Karpas-422 (cell line): ENCODE measurements around the gene TOX2. TPM values are rescaled to one million over a fixed set of nuclear protein-coding genes. Genes with fewer than 3 reads are reported as not detected.

Source experiments
- DNase-seq: peaks from one replicate; pipeline ENCODE4 v3.0.0-alpha.2; 2015
- H2AFZ ChIP-seq: fragments of 200-600 bp; sonication (generic); 2 replicates; pipeline ENCODE4 v1.6.1; 2014; ENCODE audit warnings: antibody characterized with exemption, low read length, mixed read lengths
- H3K27ac ChIP-seq: fragments of 200-600 bp; sonication (generic); 2 replicates; pipeline ENCODE4 v1.5.1; 2014; ENCODE audit warnings: mild to moderate bottlenecking, low read length, moderate library complexity
- H3K27me3 ChIP-seq: fragments of 200-600 bp; sonication (generic); 2 replicates; pipeline ENCODE4 v1.6.1; 2014; ENCODE audit warnings: low read length, mixed read lengths
- H3K36me3 ChIP-seq: fragments of 200-600 bp; sonication (generic); 2 replicates; pipeline ENCODE4 v1.6.1; 2014; ENCODE audit warnings: low read length, mixed read lengths; ENCODE audit not compliant: insufficient read depth
- H3K4me1 ChIP-seq: fragments of 200-600 bp; sonication (generic); 2 replicates; pipeline ENCODE4 v1.6.1; 2014; ENCODE audit warnings: mild to moderate bottlenecking, low read length, mixed read lengths
- H3K4me2 ChIP-seq: fragments of 200-600 bp; sonication (generic); 2 replicates; pipeline ENCODE4 v1.6.1; 2014; ENCODE audit warnings: low read length, low read depth, mild to moderate bottlenecking; ENCODE audit not compliant: poor library complexity, severe bottlenecking
- H3K4me3 ChIP-seq: fragments of 200-600 bp; sonication (generic); 2 replicates; pipeline ENCODE4 v1.5.1; 2014; ENCODE audit warnings: mild to moderate bottlenecking, antibody characterized with exemption, low read length, mixed read lengths
- H3K79me2 ChIP-seq: fragments of 200-600 bp; sonication (generic); 2 replicates; pipeline ENCODE4 v1.6.1; 2014; ENCODE audit warnings: mild to moderate bottlenecking, low read length, mixed read lengths
- H3K9ac ChIP-seq: fragments of 200-600 bp; sonication (generic); 2 replicates; pipeline ENCODE4 v1.6.0; 2014; ENCODE audit warnings: low read length
- H3K9me2 ChIP-seq: fragments of 200-600 bp; sonication (generic), shearing (Covaris generic); replicated peaks from 2 replicates; pipeline ENCODE4 v1.6.0; 2014; ENCODE audit warnings: mild to moderate bottlenecking, low read length, moderate library complexity; ENCODE audit not compliant: insufficient read depth
- H3K9me3 ChIP-seq: fragments of 300-700, 200-600 bp; sonication (generic); 2 replicates; pipeline ENCODE4 v1.6.1; 2014; ENCODE audit warnings: low read length, mixed read lengths
- H4K20me1 ChIP-seq: fragments of 200-600 bp; sonication (generic); 2 replicates; pipeline ENCODE4 v1.6.1; 2014; ENCODE audit warnings: mild to moderate bottlenecking, antibody characterized with exemption, low read length, low read depth; ENCODE audit not compliant: insufficient read depth
- total RNA-seq: library from RNA; depleted of rRNA; stranded (reverse); fragments of >200 nt; shearing (Covaris generic); gene quantifications from 2 replicates; pipeline ENCODE4 v1.2.3, GENCODE V29; 2014; ENCODE audit warnings: low replicate concordance

Gene TOX2
- total RNA-seq, 1 experiment from 2014 or later: 42.9 TPM

DNA sequence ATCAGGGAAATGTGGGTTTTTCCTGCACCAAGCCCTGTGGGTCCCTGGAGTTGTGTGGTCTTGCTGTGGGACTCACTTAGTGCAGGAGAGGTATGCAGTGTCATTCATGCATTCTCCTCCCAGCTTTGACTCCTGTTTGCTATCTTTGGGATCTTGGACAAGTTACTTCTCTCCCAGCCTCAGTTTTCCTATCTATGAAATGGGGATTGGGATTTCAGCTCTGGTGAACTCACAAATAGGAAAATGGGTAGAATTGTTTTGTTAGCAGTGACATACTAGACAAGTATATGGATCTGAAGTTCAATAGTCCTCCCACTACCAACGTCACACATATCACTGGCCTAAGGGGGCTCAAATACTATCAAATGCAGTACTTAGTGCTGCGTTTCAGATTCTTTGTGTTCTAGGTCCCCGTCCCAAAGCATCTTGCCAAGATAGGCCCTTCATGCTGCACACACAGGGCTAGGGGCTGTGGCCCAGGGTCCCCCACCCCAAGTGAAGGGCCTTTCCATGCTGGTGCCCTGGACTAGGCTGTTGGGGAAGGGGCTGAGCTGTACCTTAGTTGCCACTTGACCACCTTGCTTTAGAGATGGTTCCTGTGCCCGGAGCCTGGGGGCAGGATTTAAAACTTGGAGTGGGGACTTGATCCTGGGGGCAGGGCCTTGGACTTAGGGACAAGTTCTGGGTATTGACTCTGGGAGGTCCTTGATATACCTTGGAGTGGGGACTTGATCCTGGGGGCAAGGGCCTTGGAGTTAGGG is 98.0 kb downstream of the TOX2 start:
- Histone ChIP-seq H3K27ac (peak overlapping the region; percentile 70; the same call in 1 of the 2 replicates), H2AFZ (no peak overlapping the region), H3K9me2 (no peaks in the 10 kb centered on the region), H3K4me3 (no peak overlapping the region), H4K20me1 (no peaks in the 10 kb centered on the region), H3K36me3 (peaks cover 45% of the 10 kb centered on the region), H3K9me3 (no peaks in the 10 kb centered on the region), H3K27me3 (no peaks in the 10 kb centered on the region), H3K4me1 (peaks cover 92% of the 10 kb centered on the region), H3K79me2 (peaks cover 93% of the 10 kb centered on the region), H3K4me2 (no peak overlapping the region), H3K9ac (no peak overlapping the region)
- DNase-seq: no peak

DNA sequence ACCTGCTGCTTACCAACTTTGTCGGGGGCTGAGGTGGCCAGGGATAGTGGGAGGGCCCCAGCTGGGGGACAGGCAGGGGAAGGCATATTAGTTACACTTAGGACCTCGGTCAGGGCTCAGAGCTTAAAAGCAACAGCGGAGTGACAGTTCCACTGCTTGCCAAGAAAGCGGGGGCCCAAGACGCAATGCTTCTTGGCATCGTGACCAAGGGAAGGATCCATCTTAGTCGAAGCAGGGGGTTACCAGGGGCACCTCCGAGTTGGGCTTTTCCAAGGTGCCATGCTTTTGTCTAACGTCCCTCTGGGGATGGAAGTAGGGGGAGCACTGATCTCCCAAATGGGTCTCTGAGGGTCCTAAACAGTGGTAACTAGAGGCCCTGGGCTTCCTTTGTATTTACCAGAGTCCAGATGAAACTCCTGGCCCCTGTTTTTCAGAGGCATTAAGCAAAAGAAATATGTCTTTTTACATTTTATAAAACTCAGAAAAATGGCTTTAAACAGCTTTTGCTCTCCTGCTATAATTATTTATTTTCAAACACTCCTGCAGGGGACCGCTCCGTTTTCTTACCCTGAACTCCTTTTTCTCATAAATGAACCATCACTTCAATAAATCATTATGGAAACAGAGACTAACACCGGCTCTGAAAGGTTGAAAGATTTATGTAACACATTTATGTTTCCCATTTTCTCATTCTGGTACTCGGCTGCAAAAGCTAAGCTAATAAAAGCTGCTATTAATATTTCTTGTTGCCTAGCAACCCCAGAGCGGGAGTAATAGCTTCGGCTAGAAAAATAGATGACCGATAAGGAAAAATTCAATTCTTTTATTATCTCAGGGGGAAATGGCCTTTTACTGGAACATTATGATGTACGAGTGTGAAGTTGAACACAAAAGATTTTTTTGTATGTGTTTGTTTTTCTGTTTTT is 100.4 kb downstream of the TOX2 start:
- Histone ChIP-seq H2AFZ (no peak overlapping the region), H3K27me3 (no peaks in the 10 kb centered on the region), H3K9ac (peak overlapping the region; percentile 40), H3K4me3 (0 out of 2 replicates have a peak overlapping the region, but pooled peaks have one; percentile 5), H3K27ac (peak overlapping the region; percentile 72), H3K4me1 (peaks cover 79% of the 10 kb centered on the region), H3K9me2 (no peaks in the 10 kb centered on the region), H4K20me1 (no peaks in the 10 kb centered on the region), H3K9me3 (no peaks in the 10 kb centered on the region), H3K79me2 (peaks cover 93% of the 10 kb centered on the region), H3K4me2 (peak overlapping the region; percentile 51), H3K36me3 (peaks cover 38% of the 10 kb centered on the region)
- DNase-seq: peak; percentile 74

DNA sequence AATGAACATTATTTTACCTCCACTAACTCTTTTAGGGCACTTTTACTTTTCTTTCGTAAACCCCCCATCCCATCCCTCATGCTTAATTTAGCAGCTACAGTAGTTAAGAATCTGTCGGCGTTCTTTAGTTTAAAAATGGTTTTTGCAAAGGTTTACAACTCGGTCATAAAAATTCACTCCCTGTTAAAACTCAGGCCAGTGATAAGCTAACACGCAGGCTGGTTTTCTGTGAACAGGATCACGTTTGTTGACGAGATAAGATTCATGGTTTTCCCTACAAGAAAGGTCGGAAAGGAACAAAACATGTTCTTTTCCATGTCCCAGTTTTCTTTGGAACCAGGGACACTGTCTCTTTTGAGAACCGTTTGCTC is 101.1 kb downstream of the TOX2 start:
- peaks cover 86% of the 10 kb centered on the region for H3K79me2 ChIP-seq
- no peaks in the 10 kb centered on the region for H3K9me2 ChIP-seq
- H2AFZ ChIP-seq: no peak overlapping the region
- no peaks in the 10 kb centered on the region for H3K27me3 ChIP-seq
- no peak for DNase-seq
- no peaks in the 10 kb centered on the region for H3K9me3 ChIP-seq
- peaks cover 34% of the 10 kb centered on the region for H3K36me3 ChIP-seq
- no peak overlapping the region for H3K4me3 ChIP-seq
- peaks cover 76% of the 10 kb centered on the region for H3K4me1 ChIP-seq
- H3K27ac ChIP-seq: peak overlapping the region; percentile 72
- H4K20me1 ChIP-seq: no peaks in the 10 kb centered on the region
- H3K4me2 ChIP-seq: peak overlapping the region; percentile 51
- peak overlapping the region; percentile 40; the same call in 1 of the 2 replicates for H3K9ac ChIP-seq

DNA sequence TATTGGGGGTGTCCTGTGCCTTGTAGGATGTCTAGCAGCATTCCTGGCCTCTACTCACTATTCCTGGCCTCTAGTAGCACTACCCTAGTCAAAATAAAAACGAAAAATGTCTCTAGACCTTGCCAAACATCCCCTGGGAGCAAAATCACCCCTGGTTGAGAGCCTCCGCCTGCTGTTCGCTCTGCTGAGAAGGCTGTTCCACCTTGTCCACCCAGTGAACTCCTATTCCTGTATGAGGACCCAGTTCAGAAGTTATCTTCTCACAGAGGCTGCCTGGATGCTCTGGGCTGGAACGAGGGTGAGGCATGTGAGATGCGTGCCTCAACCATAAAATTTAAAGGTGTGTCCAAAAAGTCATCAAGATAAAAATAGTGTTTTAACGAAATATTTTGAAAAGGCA is 101.9 kb downstream of the TOX2 start:
- H3K36me3 ChIP-seq: peaks cover 31% of the 10 kb centered on the region
- peak overlapping the region; percentile 72 for H3K27ac ChIP-seq
- no peaks in the 10 kb centered on the region for H3K9me2 ChIP-seq
- H3K9ac ChIP-seq: no peak overlapping the region; the same call in 1 of the 2 replicates
- no peaks in the 10 kb centered on the region for H3K27me3 ChIP-seq
- H3K9me3 ChIP-seq: no peaks in the 10 kb centered on the region
- peaks cover 71% of the 10 kb centered on the region for H3K4me1 ChIP-seq
- peaks cover 86% of the 10 kb centered on the region for H3K79me2 ChIP-seq
- DNase-seq: no peak
- no peak overlapping the region for H2AFZ ChIP-seq
- no peak overlapping the region for H3K4me2 ChIP-seq
- no peaks in the 10 kb centered on the region for H4K20me1 ChIP-seq
- H3K4me3 ChIP-seq: no peak overlapping the region

DNA sequence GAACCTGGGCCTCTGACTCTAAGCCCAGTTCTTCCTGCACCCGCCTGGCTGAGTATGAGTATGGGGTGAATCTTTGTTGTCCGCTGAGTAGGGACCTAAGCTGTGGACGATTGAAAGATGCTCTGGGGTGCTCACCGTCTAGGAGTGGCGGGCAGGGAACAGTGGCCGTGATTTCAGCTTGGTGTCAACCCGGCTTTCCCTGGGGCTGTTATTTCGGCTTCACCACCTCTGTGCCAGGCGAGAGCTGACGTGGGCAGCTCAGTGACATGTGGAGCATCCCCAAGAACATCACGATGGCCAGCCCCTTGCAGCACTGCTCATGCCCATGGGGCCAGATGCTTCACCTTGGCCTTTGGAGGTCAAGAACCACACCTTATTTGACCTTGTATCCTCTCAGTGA is 102.6 kb downstream of the TOX2 start:
- H3K9ac ChIP-seq: no peak overlapping the region
- H3K36me3 ChIP-seq: peaks cover 29% of the 10 kb centered on the region
- H3K4me2 ChIP-seq: no peak overlapping the region
- no peaks in the 10 kb centered on the region for H3K9me2 ChIP-seq
- H3K27ac ChIP-seq: peak overlapping the region; percentile 72; the same call in 1 of the 2 replicates
- no peaks in the 10 kb centered on the region for H4K20me1 ChIP-seq
- no peak overlapping the region for H3K4me3 ChIP-seq
- no peaks in the 10 kb centered on the region for H3K9me3 ChIP-seq
- H2AFZ ChIP-seq: no peak overlapping the region
- DNase-seq: no peak
- no peaks in the 10 kb centered on the region for H3K27me3 ChIP-seq
- H3K4me1 ChIP-seq: peaks cover 65% of the 10 kb centered on the region
- peaks cover 84% of the 10 kb centered on the region for H3K79me2 ChIP-seq

DNA sequence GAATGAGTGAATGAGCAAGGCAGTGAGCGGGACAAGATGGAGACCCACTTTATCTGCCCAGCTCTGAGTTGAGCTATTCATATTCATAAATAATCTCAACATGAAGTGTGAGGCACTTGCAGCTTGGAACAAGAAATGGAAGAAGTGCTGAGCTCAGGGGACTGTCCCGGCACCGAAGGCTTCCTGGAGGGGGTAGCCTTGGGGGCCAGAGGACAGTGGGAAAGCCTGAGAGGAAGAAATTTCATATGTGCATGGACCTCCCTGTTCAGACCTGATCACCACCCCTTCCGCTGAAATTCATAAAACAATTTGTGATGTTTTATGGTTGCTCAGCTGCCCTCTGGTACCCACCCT is 103.2 kb downstream of the TOX2 start:
- H3K9me3 ChIP-seq: no peaks in the 10 kb centered on the region
- no peak overlapping the region for H3K4me3 ChIP-seq
- H3K27ac ChIP-seq: 0 out of 2 replicates have a peak overlapping the region, but pooled peaks have one; percentile 3
- H3K9ac ChIP-seq: no peak overlapping the region
- no peaks in the 10 kb centered on the region for H3K9me2 ChIP-seq
- no peaks in the 10 kb centered on the region for H4K20me1 ChIP-seq
- H3K4me2 ChIP-seq: no peak overlapping the region
- no peak overlapping the region for H2AFZ ChIP-seq
- H3K36me3 ChIP-seq: peaks cover 22% of the 10 kb centered on the region
- DNase-seq: no peak
- H3K27me3 ChIP-seq: no peaks in the 10 kb centered on the region
- peaks cover 65% of the 10 kb centered on the region for H3K4me1 ChIP-seq
- peaks cover 84% of the 10 kb centered on the region for H3K79me2 ChIP-seq

DNA sequence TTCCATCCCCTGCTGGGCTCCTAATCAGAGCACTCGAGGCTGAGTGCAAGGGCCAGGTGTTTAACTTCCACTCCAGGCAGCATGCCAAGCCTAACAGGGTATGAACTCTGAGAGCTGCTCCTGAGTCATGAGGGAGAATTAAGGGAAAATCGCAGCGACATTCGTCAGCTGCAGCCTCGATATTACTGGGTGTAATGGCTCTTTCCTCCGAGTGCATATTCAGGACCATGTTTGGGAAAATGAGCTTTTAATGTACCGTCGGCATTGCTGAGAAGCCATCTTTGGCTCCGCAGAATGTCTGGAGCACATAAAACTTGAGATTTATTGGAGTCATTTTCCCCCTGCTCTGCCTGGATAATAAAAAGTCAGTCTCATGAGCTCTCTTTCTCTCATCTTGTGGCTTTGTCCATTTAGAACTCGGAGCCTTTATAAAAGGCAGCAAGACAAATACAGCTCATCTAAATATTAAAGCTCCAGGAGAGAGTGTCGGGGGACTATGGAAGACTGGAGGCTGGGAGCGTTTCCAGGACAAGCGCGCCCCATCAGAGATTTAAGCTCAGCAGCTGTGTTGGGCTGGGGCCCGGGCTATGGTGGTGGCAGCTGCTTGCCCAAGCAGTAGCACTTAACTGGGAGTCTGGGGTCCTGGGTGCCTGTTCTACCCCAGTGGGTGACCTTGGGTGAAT is 103.7 kb downstream of the TOX2 start:
- Histone ChIP-seq H3K9ac (no peak overlapping the region), H3K36me3 (peaks cover 21% of the 10 kb centered on the region; the same call in 1 of the 2 replicates), H4K20me1 (no peaks in the 10 kb centered on the region), H3K79me2 (peaks cover 84% of the 10 kb centered on the region), H3K4me1 (peaks cover 65% of the 10 kb centered on the region), H3K27me3 (no peaks in the 10 kb centered on the region), H3K9me3 (no peaks in the 10 kb centered on the region), H2AFZ (no peak overlapping the region), H3K27ac (no peak overlapping the region), H3K9me2 (no peaks in the 10 kb centered on the region), H3K4me2 (no peak overlapping the region), H3K4me3 (no peak overlapping the region)
- DNase-seq: no peak
